ENCODE results near the gene GPD2.
A peak's percentile ranks its signal among the peaks of the same experiment; 100 is the strongest.
"Not testable (repeated sequence)": the region's sequence is repeated elsewhere in the genome, so short reads cannot be mapped to it uniquely, and the experiment has no call there.

The GPD2 gene

GRCh38 chr2:156601855-156602551 is 165.8 kb downstream of the GPD2 start:
- H3K27me3 Mint-ChIP-seq: peaks cover 17% of the 10 kb centered on the region
- H3K9me3 Mint-ChIP-seq: no peaks in the 10 kb centered on the region
- H3K27ac Mint-ChIP-seq: no peak overlapping the region
- H3K36me3 Mint-ChIP-seq: no peaks in the 10 kb centered on the region
- H3K4me3 Mint-ChIP-seq: no peak overlapping the region
- ATAC-seq: peak; percentile 24
- H3K4me1 Mint-ChIP-seq: no peaks in the 10 kb centered on the region

- peaks cover 17% of the 10 kb centered on the region for H3K27me3 Mint-ChIP-seq
- H3K36me3 Mint-ChIP-seq: no peaks in the 10 kb centered on the region
- no peaks in the 10 kb centered on the region for H3K9me3 Mint-ChIP-seq
- H3K4me1 Mint-ChIP-seq: no peaks in the 10 kb centered on the region
- no peak overlapping the region for H3K27ac Mint-ChIP-seq
- H3K4me3 Mint-ChIP-seq: no peak overlapping the region
- no peak for ATAC-seq
Measured at GRCh38 chr2:156602552-156602933, 166.4 kb downstream of the GPD2 start.

GRCh38 chr2:156615836-156616322 is 179.7 kb downstream of the GPD2 start:
- ATAC-seq: no peak
- no peak overlapping the region for H3K27ac Mint-ChIP-seq

GRCh38 chr2:156618071-156618470 is 181.9 kb downstream of the GPD2 start:
- not testable (repeated sequence) for H3K27me3 Mint-ChIP-seq, H3K27ac Mint-ChIP-seq, H3K9me3 Mint-ChIP-seq, H3K4me1 Mint-ChIP-seq, ATAC-seq, H3K4me3 Mint-ChIP-seq, H3K36me3 Mint-ChIP-seq

More at GRCh38 chr2:156615836-156616322, 179.7 kb downstream of the GPD2 start:
- Mint-ChIP-seq H3K4me1 (no peaks in the 10 kb centered on the region), H3K4me3 (no peak overlapping the region), H3K27me3 (no peaks in the 10 kb centered on the region), H3K9me3 (no peaks in the 10 kb centered on the region), H3K36me3 (no peaks in the 10 kb centered on the region)

GRCh38 chr2:156619021-156619539 is 182.9 kb downstream of the GPD2 start:
- no peaks in the 10 kb centered on the region for H3K27me3 Mint-ChIP-seq
- no peak overlapping the region for H3K4me3 Mint-ChIP-seq
- no peak overlapping the region for H3K27ac Mint-ChIP-seq
- H3K4me1 Mint-ChIP-seq: no peaks in the 10 kb centered on the region
- no peaks in the 10 kb centered on the region for H3K36me3 Mint-ChIP-seq
- H3K9me3 Mint-ChIP-seq: no peaks in the 10 kb centered on the region
- no peak for ATAC-seq

GRCh38 chr2:156622491-156622890 is 186.3 kb downstream of the GPD2 start:
- no peaks in the 10 kb centered on the region for H3K9me3 Mint-ChIP-seq
- no peaks in the 10 kb centered on the region for H3K4me1 Mint-ChIP-seq
- no peak overlapping the region for H3K4me3 Mint-ChIP-seq
- ATAC-seq: no peak
- no peaks in the 10 kb centered on the region for H3K27me3 Mint-ChIP-seq
- H3K36me3 Mint-ChIP-seq: no peaks in the 10 kb centered on the region
- no peak overlapping the region for H3K27ac Mint-ChIP-seq

GRCh38 chr2:156625360-156626170 is 189.4 kb downstream of the GPD2 start:
- peaks cover 3% of the 10 kb centered on the region for H3K27me3 Mint-ChIP-seq
- H3K9me3 Mint-ChIP-seq: no peaks in the 10 kb centered on the region
- H3K4me1 Mint-ChIP-seq: no peaks in the 10 kb centered on the region
- H3K27ac Mint-ChIP-seq: no peak overlapping the region
- no peak overlapping the region for H3K4me3 Mint-ChIP-seq
- ATAC-seq: no peak
- H3K36me3 Mint-ChIP-seq: no peaks in the 10 kb centered on the region

GRCh38 chr2:156626931-156627330 is 190.8 kb downstream of the GPD2 start:
- H3K36me3 Mint-ChIP-seq: no peaks in the 10 kb centered on the region
- no peak overlapping the region for H3K4me3 Mint-ChIP-seq
- H3K4me1 Mint-ChIP-seq: no peaks in the 10 kb centered on the region
- H3K27ac Mint-ChIP-seq: no peak overlapping the region
- no peaks in the 10 kb centered on the region for H3K9me3 Mint-ChIP-seq
- H3K27me3 Mint-ChIP-seq: peaks cover 10% of the 10 kb centered on the region
- ATAC-seq: no peak

- Mint-ChIP-seq H3K27ac (no peak overlapping the region), H3K36me3 (no peaks in the 10 kb centered on the region), H3K4me1 (no peaks in the 10 kb centered on the region), H3K9me3 (no peaks in the 10 kb centered on the region), H3K27me3 (peaks cover 10% of the 10 kb centered on the region), H3K4me3 (no peak overlapping the region)
- ATAC-seq: peak; percentile 31
Measured at GRCh38 chr2:156630579-156631337, 194.6 kb downstream of the GPD2 start.

GRCh38 chr2:156635646-156636045 is 199.5 kb downstream of the GPD2 start:
- Mint-ChIP-seq H3K27ac (no peak overlapping the region), H3K9me3 (peaks cover 10% of the 10 kb centered on the region), H3K36me3 (no peaks in the 10 kb centered on the region), H3K27me3 (peaks cover 17% of the 10 kb centered on the region), H3K4me3 (no peak overlapping the region), H3K4me1 (no peaks in the 10 kb centered on the region)
- no peak for ATAC-seq

All from stimulated activated memory B cell treated with anti-CD40 and anti-IgM and Interleukin-4, amounts not matched to agents 10 μg/mL and 1 μg/mL and 100 μg/mL, for 72 hours (primary cell).